ENCODE results near the gene CHD6.

DNA sequence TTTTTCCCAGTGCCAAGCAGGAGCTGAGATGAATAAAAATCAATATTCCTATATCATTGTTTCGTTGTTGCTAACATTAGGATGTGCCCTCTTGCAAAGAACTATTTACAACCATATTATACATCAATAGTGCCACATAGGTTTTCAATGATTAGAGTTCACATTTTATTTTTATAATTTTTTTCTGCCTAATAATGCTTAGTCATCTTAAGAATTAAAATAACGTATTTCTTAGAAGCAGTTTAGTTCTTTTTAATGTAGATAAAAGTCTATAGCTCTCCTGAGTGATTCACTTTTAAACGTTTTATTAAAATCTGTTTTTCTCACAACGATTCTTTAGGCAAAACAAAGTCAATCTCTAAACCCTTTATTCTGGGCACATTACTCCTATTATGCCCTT is 71.6 kb downstream of the CHD6 start:
- TF ChIP-seq, protein P1, sequence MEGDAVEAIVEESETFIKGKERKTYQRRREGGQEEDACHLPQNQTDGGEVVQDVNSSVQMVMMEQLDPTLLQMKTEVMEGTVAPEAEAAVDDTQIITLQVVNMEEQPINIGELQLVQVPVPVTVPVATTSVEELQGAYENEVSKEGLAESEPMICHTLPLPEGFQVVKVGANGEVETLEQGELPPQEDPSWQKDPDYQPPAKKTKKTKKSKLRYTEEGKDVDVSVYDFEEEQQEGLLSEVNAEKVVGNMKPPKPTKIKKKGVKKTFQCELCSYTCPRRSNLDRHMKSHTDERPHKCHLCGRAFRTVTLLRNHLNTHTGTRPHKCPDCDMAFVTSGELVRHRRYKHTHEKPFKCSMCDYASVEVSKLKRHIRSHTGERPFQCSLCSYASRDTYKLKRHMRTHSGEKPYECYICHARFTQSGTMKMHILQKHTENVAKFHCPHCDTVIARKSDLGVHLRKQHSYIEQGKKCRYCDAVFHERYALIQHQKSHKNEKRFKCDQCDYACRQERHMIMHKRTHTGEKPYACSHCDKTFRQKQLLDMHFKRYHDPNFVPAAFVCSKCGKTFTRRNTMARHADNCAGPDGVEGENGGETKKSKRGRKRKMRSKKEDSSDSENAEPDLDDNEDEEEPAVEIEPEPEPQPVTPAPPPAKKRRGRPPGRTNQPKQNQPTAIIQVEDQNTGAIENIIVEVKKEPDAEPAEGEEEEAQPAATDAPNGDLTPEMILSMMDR (IDR thresholded peaks at IDR 0.05), result no peak
- no peak for TF ChIP-seq POLR2A (IDR thresholded peaks at IDR 0.05)

Data from right lobe of liver (tissue), 4 donors.